Measurements from ENCODE around the gene TTC19. TPM values are rescaled to one million over a fixed set of nuclear protein-coding genes. Genes with fewer than 3 reads are reported as not detected.

The TTC19 gene
- total and polyA plus RNA-seq, 2 experiments from 2014 or later: 30.3 to 93.5 TPM

DNA sequence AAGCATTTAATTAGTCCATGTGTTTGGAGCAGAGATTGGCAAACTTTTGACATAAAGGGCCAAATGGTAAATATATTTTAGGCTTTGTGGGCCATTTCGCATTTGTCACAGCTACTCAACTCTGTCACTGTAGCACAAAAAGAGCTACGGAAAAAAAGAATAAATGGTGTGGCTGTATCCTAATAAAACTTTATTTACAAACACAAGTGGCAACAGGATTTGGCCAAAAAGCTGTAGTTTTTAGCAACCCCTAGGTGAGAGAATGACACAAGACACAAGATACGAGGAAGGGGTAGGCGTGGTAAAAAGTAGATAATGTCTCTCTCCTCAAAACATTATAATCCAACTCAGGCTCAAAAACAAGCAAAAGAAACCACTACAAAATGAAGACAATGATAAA, 66.5 kb downstream of the TTC19 start:
- no peaks in the 10 kb centered on the region for H3K27me3 ChIP-seq (ENCODE audit: insufficient read depth)
- no peak overlapping the region for H2AFZ ChIP-seq
- H3K9me2 ChIP-seq (ENCODE audit: insufficient read depth): no peaks in the 10 kb centered on the region
- DNase-seq (ENCODE audit: low spot score): no peak
- Mint-ChIP-seq H3K27me3 (ENCODE audit: insufficient read depth, low read depth, poor library complexity) (no peaks in the 10 kb centered on the region), H3K9me3 (no peaks in the 10 kb centered on the region), H3K4me1 (no peaks in the 10 kb centered on the region), H3K4me3 (no peak overlapping the region), H3K36me3 (ENCODE audit: low read depth) (peaks cover 85% of the 10 kb centered on the region), H3K27ac (no peak overlapping the region)
- no peak overlapping the region for H3K4me3 ChIP-seq
- TF ChIP-seq JUNB (IDR thresholded peaks at IDR 0.05; ENCODE audit: unreplicated experiment): no peak
- TF ChIP-seq EZH2 (IDR thresholded peaks at IDR 0.05; ENCODE audit: low read depth, unreplicated experiment): no peak
- TF ChIP-seq STAT1 (IDR thresholded peaks at IDR 0.05; ENCODE audit: unreplicated experiment): no peak
- no peak for TF ChIP-seq NANOG (IDR thresholded peaks at IDR 0.05; ENCODE audit: borderline replicate concordance)
- TF ChIP-seq, protein P1, sequence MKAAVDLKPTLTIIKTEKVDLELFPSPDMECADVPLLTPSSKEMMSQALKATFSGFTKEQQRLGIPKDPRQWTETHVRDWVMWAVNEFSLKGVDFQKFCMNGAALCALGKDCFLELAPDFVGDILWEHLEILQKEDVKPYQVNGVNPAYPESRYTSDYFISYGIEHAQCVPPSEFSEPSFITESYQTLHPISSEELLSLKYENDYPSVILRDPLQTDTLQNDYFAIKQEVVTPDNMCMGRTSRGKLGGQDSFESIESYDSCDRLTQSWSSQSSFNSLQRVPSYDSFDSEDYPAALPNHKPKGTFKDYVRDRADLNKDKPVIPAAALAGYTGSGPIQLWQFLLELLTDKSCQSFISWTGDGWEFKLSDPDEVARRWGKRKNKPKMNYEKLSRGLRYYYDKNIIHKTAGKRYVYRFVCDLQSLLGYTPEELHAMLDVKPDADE (IDR thresholded peaks at IDR 0.05): no peak
- TF ChIP-seq ZNF331 (CRISPR knock-in tag; IDR thresholded peaks at IDR 0.05; ENCODE audit: low read depth): no peak
- TF ChIP-seq POLR2AphosphoS5 (IDR thresholded peaks at IDR 0.05; ENCODE audit: low read depth): no peak
- TF ChIP-seq CREB1 (CRISPR knock-in tag; IDR thresholded peaks at IDR 0.05; ENCODE audit: low read depth): no peak
- no peak for TF ChIP-seq ZNF114 (CRISPR knock-in tag; IDR thresholded peaks at IDR 0.05)
- TF ChIP-seq EZH2phosphoT487 (IDR thresholded peaks at IDR 0.05; ENCODE audit: unreplicated experiment): no peak
- TF ChIP-seq, protein P2, sequence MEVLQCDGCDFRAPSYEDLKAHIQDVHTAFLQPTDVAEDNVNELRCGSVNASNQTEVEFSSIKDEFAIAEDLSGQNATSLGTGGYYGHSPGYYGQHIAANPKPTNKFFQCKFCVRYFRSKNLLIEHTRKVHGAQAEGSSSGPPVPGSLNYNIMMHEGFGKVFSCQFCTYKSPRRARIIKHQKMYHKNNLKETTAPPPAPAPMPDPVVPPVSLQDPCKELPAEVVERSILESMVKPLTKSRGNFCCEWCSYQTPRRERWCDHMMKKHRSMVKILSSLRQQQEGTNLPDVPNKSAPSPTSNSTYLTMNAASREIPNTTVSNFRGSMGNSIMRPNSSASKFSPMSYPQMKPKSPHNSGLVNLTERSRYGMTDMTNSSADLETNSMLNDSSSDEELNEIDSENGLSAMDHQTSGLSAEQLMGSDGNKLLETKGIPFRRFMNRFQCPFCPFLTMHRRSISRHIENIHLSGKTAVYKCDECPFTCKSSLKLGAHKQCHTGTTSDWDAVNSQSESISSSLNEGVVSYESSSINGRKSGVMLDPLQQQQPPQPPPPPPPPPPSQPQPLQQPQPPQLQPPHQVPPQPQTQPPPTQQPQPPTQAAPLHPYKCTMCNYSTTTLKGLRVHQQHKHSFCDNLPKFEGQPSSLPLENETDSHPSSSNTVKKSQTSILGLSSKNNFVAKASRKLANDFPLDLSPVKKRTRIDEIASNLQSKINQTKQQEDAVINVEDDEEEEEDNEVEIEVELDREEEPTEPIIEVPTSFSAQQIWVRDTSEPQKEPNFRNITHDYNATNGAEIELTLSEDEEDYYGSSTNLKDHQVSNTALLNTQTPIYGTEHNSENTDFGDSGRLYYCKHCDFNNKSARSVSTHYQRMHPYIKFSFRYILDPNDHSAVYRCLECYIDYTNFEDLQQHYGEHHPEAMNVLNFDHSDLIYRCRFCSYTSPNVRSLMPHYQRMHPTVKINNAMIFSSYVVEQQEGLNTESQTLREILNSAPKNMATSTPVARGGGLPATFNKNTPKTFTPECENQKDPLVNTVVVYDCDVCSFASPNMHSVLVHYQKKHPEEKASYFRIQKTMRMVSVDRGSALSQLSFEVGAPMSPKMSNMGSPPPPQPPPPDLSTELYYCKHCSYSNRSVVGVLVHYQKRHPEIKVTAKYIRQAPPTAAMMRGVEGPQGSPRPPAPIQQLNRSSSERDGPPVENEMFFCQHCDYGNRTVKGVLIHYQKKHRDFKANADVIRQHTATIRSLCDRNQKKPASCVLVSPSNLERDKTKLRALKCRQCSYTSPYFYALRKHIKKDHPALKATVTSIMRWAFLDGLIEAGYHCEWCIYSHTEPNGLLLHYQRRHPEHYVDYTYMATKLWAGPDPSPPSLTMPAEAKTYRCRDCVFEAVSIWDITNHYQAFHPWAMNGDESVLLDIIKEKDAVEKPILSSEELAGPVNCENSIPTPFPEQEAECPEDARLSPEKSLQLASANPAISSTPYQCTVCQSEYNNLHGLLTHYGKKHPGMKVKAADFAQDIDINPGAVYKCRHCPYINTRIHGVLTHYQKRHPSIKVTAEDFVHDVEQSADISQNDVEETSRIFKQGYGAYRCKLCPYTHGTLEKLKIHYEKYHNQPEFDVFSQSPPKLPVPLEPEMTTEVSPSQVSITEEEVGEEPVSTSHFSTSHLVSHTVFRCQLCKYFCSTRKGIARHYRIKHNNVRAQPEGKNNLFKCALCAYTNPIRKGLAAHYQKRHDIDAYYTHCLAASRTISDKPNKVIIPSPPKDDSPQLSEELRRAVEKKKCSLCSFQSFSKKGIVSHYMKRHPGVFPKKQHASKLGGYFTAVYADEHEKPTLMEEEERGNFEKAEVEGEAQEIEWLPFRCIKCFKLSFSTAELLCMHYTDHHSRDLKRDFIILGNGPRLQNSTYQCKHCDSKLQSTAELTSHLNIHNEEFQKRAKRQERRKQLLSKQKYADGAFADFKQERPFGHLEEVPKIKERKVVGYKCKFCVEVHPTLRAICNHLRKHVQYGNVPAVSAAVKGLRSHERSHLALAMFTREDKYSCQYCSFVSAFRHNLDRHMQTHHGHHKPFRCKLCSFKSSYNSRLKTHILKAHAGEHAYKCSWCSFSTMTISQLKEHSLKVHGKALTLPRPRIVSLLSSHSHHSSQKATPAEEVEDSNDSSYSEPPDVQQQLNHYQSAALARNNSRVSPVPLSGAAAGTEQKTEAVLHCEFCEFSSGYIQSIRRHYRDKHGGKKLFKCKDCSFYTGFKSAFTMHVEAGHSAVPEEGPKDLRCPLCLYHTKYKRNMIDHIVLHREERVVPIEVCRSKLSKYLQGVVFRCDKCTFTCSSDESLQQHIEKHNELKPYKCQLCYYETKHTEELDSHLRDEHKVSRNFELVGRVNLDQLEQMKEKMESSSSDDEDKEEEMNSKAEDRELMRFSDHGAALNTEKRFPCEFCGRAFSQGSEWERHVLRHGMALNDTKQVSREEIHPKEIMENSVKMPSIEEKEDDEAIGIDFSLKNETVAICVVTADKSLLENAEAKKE (CRISPR knock-in tag; IDR thresholded peaks at IDR 0.05): no peak
- TF ChIP-seq, protein P3, sequence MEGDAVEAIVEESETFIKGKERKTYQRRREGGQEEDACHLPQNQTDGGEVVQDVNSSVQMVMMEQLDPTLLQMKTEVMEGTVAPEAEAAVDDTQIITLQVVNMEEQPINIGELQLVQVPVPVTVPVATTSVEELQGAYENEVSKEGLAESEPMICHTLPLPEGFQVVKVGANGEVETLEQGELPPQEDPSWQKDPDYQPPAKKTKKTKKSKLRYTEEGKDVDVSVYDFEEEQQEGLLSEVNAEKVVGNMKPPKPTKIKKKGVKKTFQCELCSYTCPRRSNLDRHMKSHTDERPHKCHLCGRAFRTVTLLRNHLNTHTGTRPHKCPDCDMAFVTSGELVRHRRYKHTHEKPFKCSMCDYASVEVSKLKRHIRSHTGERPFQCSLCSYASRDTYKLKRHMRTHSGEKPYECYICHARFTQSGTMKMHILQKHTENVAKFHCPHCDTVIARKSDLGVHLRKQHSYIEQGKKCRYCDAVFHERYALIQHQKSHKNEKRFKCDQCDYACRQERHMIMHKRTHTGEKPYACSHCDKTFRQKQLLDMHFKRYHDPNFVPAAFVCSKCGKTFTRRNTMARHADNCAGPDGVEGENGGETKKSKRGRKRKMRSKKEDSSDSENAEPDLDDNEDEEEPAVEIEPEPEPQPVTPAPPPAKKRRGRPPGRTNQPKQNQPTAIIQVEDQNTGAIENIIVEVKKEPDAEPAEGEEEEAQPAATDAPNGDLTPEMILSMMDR (conservative IDR thresholded peaks at IDR 0.05; ENCODE audit: low read depth in 2 of 2): no peak
- TF ChIP-seq, protein P4, sequence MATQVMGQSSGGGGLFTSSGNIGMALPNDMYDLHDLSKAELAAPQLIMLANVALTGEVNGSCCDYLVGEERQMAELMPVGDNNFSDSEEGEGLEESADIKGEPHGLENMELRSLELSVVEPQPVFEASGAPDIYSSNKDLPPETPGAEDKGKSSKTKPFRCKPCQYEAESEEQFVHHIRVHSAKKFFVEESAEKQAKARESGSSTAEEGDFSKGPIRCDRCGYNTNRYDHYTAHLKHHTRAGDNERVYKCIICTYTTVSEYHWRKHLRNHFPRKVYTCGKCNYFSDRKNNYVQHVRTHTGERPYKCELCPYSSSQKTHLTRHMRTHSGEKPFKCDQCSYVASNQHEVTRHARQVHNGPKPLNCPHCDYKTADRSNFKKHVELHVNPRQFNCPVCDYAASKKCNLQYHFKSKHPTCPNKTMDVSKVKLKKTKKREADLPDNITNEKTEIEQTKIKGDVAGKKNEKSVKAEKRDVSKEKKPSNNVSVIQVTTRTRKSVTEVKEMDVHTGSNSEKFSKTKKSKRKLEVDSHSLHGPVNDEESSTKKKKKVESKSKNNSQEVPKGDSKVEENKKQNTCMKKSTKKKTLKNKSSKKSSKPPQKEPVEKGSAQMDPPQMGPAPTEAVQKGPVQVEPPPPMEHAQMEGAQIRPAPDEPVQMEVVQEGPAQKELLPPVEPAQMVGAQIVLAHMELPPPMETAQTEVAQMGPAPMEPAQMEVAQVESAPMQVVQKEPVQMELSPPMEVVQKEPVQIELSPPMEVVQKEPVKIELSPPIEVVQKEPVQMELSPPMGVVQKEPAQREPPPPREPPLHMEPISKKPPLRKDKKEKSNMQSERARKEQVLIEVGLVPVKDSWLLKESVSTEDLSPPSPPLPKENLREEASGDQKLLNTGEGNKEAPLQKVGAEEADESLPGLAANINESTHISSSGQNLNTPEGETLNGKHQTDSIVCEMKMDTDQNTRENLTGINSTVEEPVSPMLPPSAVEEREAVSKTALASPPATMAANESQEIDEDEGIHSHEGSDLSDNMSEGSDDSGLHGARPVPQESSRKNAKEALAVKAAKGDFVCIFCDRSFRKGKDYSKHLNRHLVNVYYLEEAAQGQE (IDR thresholded peaks at IDR 0.05; ENCODE audit: unreplicated experiment): no peak
- peaks cover 40% of the 10 kb centered on the region for H3K36me3 ChIP-seq (ENCODE audit: insufficient read depth)
- H3F3A ChIP-seq (replicated peaks; ENCODE audit: low read depth): no peaks in the 10 kb centered on the region
- no peaks in the 10 kb centered on the region for H3K4me1 ChIP-seq (ENCODE audit: insufficient read depth)
- H4K20me1 ChIP-seq (replicated peaks; ENCODE audit: insufficient read depth): 0 out of 2 replicates have a peak, but pooled peaks cover 4% of the 10 kb centered on the region
- ATAC-seq: no peak
- H3K4me2 ChIP-seq: no peak overlapping the region
- H3K27ac ChIP-seq (ENCODE audit: low read depth): no peak overlapping the region
- no peaks in the 10 kb centered on the region for H3K79me2 ChIP-seq (replicated peaks; ENCODE audit: insufficient read depth)
